Measurements from ENCODE around the gene SLC4A11.
"Not testable (repeated sequence)": the region's sequence is repeated elsewhere in the genome, so short reads cannot be mapped to it uniquely, and the experiment has no call there.

SLC4A11 gene

DNA sequence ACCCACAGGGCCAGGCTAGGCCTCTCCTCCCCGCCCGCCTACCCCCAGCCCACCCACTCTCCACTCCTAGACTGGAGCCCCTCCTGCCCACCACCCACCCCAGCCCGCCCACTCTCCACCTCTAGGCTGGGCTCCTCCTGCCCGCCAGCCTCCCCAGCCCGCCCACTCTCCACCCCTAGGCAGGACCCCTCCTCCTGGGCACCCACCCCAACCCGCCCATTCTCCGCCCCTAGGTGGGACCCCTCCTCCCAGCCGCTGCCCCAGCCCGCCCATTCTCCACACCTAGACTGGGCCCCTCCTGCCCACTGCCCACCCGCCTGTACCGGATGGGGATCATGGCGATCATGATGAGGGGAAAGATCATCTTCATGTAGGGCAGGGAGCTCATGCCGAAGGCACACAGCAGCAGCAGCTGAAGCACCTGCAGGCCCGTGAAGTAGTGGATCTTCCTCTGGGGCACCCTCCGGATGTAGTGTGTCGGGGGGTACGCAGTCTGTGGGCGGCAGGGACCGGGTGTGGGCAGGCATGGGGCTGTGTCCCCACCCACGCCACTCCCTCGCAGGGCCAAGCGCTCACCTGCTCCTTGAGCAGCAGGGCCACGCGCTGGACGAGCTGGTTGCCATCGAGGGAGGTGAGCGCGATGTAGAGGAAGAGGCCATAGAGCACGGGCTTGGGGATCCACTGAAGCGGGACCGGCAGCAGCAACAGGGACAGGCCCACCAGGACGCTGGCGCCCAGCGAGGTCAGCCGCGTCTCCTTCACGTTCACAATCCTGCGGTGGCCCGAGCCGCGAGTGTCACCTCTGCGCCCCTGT, 10.8 kb downstream of the SLC4A11 start:
- peaks cover 30% of the 10 kb centered on the region for H3K36me3 Mint-ChIP-seq (ENCODE audit: low read depth)
- peaks cover 2% of the 10 kb centered on the region for H3K27me3 Mint-ChIP-seq
- H3K27ac Mint-ChIP-seq, result no peak overlapping the region
- H3K4me1 Mint-ChIP-seq (ENCODE audit: low read depth), result peaks cover 2% of the 10 kb centered on the region
- no peaks in the 10 kb centered on the region for H3K9me3 Mint-ChIP-seq
- intact Hi-C loops (cut with micrococcal nuclease), result no loop called here
- no peak overlapping the region for H3K4me3 Mint-ChIP-seq

DNA sequence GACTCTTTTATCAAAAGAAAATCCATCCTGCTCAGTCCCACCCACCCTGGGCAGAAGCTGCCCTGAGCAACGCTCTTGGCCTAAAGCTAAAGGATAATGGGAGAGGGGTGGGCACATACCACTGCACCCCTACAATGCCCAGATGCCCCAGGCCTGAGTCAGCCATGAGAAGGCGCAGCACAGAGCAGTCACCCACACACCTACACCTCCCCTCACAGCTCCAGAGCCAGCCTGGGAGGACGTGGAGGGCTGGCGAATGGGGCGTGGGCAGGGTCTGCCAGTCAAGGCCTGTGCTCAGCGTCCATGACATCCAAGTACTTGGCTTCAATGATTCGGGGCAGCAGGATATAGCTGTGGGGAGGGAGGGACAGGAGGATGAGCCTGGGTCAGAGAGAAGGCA, 11.5 kb downstream of the SLC4A11 start:
- peaks cover 36% of the 10 kb centered on the region for H3K36me3 Mint-ChIP-seq (ENCODE audit: low read depth)
- H3K4me3 Mint-ChIP-seq, result no peak overlapping the region
- no peaks in the 10 kb centered on the region for H3K9me3 Mint-ChIP-seq
- intact Hi-C loops (cut with micrococcal nuclease), result no loop called here
- no peak overlapping the region for H3K27ac Mint-ChIP-seq
- peaks cover 7% of the 10 kb centered on the region for H3K4me1 Mint-ChIP-seq (ENCODE audit: low read depth)
- no peaks in the 10 kb centered on the region for H3K27me3 Mint-ChIP-seq

DNA sequence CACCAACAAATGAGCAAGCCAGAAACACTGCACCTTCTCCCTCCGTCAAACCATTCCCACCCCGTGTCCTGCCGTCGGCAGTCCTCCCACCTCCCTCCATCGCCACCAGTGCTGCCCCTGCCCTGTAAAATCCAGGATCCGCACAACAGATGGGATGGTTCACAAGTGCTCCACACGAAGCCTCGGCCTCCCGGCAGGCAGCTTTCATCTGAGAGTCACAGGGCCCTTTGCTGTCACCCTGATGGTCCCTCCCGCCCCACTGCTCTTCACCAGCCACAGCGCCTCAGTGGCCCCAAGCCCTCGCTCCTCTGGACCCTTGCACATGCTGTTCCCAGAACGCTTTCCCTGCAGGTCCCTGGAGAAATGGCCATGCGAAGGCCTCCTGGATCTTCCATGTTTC, 12.1 kb downstream of the SLC4A11 start:
- Mint-ChIP-seq H3K4me3 (no peak overlapping the region), H3K4me1 (ENCODE audit: low read depth) (peaks cover 7% of the 10 kb centered on the region), H3K36me3 (ENCODE audit: low read depth) (peaks cover 43% of the 10 kb centered on the region), H3K9me3 (no peaks in the 10 kb centered on the region), H3K27ac (no peak overlapping the region), H3K27me3 (no peaks in the 10 kb centered on the region)
- intact Hi-C loops (cut with micrococcal nuclease), result no loop called here

- peaks cover 7% of the 10 kb centered on the region for H3K4me1 Mint-ChIP-seq (ENCODE audit: low read depth)
- no peaks in the 10 kb centered on the region for H3K27me3 Mint-ChIP-seq
- H3K36me3 Mint-ChIP-seq (ENCODE audit: low read depth), result peaks cover 50% of the 10 kb centered on the region
- intact Hi-C loops (cut with micrococcal nuclease), result no loop called here
- no peak overlapping the region for H3K27ac Mint-ChIP-seq
- H3K9me3 Mint-ChIP-seq, result no peaks in the 10 kb centered on the region
- no peak overlapping the region for H3K4me3 Mint-ChIP-seq
These were observed 12.9 kb downstream of the SLC4A11 start for GRCh38 chr20:3226093-3226492.

DNA sequence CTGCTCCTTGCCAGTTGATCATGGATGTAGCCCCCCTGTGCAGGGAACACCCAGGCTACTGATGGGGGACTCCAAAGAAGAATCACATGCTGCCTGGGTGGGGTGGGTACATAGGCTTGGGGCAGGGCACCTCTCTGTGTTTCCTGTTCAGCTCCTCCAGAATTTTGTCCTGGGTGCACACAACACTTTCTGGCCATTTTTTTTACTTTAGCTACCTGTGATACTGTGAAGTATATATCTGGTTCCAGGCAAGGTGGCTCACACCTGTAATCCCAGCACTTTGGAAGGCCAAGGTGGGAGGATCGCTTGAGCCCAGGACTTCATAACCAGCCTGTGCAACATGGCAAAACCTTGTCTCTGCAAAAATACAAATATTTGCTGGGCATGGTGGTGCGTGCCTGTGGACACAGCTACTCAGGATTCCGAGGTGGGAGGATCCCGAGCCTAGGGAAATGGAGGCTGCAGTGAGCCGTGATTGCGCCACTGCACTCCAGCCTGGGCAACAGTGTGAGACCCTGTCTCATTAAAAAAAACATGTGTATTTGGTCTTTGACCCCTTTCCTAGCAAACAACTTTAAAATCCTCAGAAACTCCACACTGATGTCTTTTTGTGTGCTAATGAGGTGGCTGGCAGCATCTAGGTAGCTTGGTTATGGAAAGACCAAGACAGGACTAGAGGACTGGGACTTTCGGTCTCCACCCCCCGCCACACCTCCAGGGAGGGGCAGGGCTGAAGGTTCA, 14.1 kb downstream of the SLC4A11 start:
- no peak overlapping the region for H3K4me3 Mint-ChIP-seq
- intact Hi-C loops (cut with micrococcal nuclease), result no loop called here
- H3K4me1 Mint-ChIP-seq (ENCODE audit: low read depth), result peaks cover 7% of the 10 kb centered on the region
- no peak overlapping the region for H3K27ac Mint-ChIP-seq
- H3K9me3 Mint-ChIP-seq, result no peaks in the 10 kb centered on the region
- H3K36me3 Mint-ChIP-seq (ENCODE audit: low read depth), result peaks cover 63% of the 10 kb centered on the region
- H3K27me3 Mint-ChIP-seq, result no peaks in the 10 kb centered on the region

DNA sequence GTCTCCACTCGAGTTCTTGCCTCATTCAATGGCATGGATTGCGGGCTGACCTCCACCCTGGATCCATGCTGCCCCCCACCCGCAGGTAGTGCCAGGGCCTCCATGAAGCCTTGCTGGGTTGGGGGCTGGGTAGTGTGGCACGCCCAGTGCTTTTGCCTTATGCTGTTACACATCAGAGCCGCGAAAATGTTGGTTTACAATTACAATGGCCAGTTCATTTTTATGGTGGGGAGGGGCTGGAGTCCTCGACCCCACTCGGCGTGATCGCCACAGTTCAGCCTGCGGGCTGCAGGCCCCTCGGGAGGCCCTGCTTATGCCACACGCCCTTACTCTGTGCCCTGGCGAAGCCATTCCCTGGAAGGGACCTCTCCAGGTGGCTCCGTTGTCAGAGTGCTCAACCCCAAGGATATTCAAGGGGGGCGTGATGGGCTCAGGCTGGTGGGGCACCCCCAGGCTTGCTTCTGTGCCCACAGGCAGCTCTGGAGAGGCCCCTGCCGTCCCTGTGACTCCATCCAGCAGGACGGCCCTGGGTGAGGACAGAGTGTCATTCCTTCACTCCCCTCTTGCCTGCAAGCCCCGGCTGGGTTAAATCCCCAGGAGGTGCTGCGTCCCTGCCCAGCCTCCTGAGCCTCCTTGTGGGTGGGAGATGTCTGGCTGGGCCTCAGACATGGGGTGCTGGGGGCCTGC, 14.9 kb downstream of the SLC4A11 start:
- intact Hi-C loops (cut with micrococcal nuclease), result no loop called here
- no peaks in the 10 kb centered on the region for H3K9me3 Mint-ChIP-seq
- no peaks in the 10 kb centered on the region for H3K27me3 Mint-ChIP-seq
- H3K36me3 Mint-ChIP-seq (ENCODE audit: low read depth), result peaks cover 69% of the 10 kb centered on the region
- no peak overlapping the region for H3K4me3 Mint-ChIP-seq
- H3K27ac Mint-ChIP-seq, result no peak overlapping the region
- peaks cover 7% of the 10 kb centered on the region for H3K4me1 Mint-ChIP-seq (ENCODE audit: low read depth)

DNA sequence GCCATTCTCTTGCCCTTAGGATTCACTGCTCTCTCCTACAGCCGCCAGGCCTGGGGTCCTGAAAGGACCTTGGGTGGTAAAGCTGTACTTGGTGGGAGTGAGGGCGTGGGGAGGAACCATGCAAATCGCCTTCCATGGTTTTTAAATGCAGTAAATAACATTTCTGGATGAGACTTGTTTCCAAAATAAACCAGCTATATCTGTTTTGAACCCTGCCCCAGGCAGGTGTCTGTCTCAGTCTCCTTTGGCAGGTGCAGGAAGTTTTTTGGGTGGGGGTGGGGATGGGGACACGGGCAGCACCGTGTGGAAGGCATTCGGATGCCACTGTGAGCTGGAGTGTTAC, 15.4 kb downstream of the SLC4A11 start:
- peak overlapping the region; percentile 45 for H3K27ac Mint-ChIP-seq
- H3K27me3 Mint-ChIP-seq, result no peaks in the 10 kb centered on the region
- H3K4me1 Mint-ChIP-seq (ENCODE audit: low read depth), result peaks cover 8% of the 10 kb centered on the region
- no peaks in the 10 kb centered on the region for H3K9me3 Mint-ChIP-seq
- H3K36me3 Mint-ChIP-seq (ENCODE audit: low read depth), result peaks cover 71% of the 10 kb centered on the region
- no peak overlapping the region for H3K4me3 Mint-ChIP-seq
- intact Hi-C loops (cut with micrococcal nuclease), result no loop called here

GRCh38 chr20:3222635-3223600, 16.1 kb downstream of the SLC4A11 start:
- Mint-ChIP-seq H3K4me1 (ENCODE audit: low read depth) (peaks cover 15% of the 10 kb centered on the region), H3K4me3 (no peak overlapping the region), H3K9me3 (no peaks in the 10 kb centered on the region), H3K36me3 (ENCODE audit: low read depth) (peaks cover 75% of the 10 kb centered on the region), H3K27ac (peak overlapping the region; percentile 45), H3K27me3 (no peaks in the 10 kb centered on the region)
- intact Hi-C loops (cut with micrococcal nuclease), result no loop called here

DNA sequence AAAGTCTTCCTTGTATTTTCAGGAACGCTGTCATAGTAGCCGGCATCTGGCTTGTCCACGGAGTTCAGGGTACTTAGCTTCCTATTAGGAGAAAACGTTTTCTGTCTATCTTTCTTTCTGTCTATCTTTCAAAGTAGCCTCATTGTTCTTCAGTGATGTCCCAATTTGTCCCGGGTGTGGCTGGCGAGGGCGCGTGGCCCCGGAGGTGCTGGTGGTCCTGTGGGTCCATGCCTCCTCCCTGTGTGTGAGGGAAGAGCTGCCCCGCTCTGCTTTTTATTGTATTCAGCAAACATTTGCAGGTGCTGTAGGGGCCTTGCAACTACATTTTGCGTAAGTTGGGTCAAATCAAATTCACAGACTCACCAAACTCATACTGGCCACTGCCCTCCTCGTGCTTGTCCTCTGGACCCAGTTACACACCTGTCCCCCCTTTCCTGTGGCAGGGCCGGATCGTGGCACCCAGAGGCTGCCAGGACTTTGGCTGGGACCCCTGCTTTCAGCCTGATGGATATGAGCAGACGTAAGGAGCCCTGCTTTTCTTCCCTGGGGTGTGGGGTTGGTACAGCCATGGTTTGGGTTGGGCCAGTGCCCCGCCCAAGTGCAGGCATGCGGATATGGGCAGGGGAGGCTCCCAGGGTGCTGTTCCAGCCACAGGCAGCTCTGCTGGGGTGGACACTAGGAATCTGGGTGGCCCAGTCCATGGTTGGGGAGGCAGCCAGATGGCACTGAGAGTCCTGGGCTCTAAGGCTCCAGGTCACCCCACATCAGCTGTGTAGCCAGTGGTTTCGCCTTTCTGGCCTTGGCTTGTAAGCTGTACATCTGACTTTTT, 17.4 kb downstream of the SLC4A11 start:
- no peaks in the 10 kb centered on the region for H3K27me3 Mint-ChIP-seq
- H3K4me1 Mint-ChIP-seq (ENCODE audit: low read depth), result peaks cover 16% of the 10 kb centered on the region
- intact Hi-C loops (cut with micrococcal nuclease), result no loop called here
- peaks cover 68% of the 10 kb centered on the region for H3K36me3 Mint-ChIP-seq (ENCODE audit: low read depth)
- no peak overlapping the region for H3K4me3 Mint-ChIP-seq
- no peak overlapping the region for H3K27ac Mint-ChIP-seq
- H3K9me3 Mint-ChIP-seq, result no peaks in the 10 kb centered on the region

DNA sequence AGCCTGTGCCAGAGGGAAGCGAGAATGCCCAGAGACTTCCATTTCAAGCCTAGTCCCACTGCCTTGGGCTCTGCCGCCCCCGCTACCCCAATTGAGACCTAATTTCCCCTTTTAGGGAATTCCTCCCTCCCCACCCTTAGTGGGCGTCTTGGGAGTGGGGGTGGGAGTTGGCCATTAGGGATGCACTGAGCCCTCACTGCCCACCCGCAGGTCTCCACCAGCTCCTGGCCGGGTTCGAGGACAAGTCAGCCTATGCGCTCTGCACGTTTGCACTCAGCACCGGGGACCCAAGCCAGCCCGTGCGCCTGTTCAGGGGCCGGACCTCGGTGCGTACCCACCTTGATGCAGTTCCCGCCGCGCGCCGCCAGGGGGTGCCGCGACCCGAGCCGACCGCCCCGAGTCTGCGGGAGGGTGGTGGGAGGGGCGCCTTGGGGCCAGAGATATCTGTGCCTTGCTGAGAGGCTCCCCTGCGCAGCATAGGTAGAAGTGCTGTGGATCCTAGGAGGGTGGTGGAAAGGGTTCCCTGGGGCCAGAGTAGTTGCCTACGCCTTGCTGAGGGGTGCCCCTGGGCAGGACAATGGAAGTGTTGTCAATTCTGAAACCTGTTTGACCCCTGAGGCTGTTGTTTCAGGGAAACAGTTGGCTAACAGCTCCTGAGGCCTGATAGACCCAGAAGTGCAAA, 20.5 kb downstream of the SLC4A11 start:
- Mint-ChIP-seq H3K4me1 (ENCODE audit: low read depth) (peaks cover 37% of the 10 kb centered on the region), H3K36me3 (ENCODE audit: low read depth) (peaks cover 77% of the 10 kb centered on the region), H3K9me3 (no peaks in the 10 kb centered on the region), H3K4me3 (peak overlapping the region; percentile 39), H3K27me3 (no peaks in the 10 kb centered on the region), H3K27ac (peak overlapping the region; percentile 70)
- intact Hi-C loops (cut with micrococcal nuclease), result no loop called here

GRCh38 chr20:3215359-3215917, 23.6 kb downstream of the SLC4A11 start:
- intact Hi-C loops (cut with micrococcal nuclease); H3K9me3 Mint-ChIP-seq; H3K4me3 Mint-ChIP-seq; H3K27me3 Mint-ChIP-seq: not testable (repeated sequence)
- H3K4me1 Mint-ChIP-seq (ENCODE audit: low read depth), result peaks cover 38% of the 10 kb centered on the region
- H3K36me3 Mint-ChIP-seq (ENCODE audit: low read depth), result peaks cover 56% of the 10 kb centered on the region
- H3K27ac Mint-ChIP-seq, result peak overlapping the region; percentile 37

DNA sequence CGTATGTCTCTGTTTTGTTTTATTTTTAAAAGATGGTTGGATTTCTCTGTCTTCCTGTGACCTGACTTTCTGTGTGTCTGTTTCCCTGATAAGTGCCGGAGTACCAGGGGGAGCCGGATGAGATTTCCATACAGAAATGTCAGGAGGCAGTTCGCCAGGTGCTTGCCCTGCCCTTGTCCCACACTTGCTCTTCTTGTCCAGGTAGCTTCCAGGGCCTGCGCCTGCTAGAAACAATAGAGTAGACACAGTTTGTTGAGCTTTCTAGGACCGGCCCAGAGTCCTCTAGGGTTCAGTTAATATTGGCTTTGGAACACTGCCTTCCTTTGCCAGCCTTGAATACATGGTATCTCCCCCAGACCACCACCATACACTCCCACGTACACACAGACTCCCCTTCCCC, 25.8 kb downstream of the SLC4A11 start:
- Mint-ChIP-seq H3K4me3 (no peak overlapping the region), H3K27me3 (no peaks in the 10 kb centered on the region), H3K9me3 (no peaks in the 10 kb centered on the region), H3K36me3 (ENCODE audit: low read depth) (peaks cover 54% of the 10 kb centered on the region), H3K27ac (no peak overlapping the region), H3K4me1 (ENCODE audit: low read depth) (peaks cover 48% of the 10 kb centered on the region)
- intact Hi-C loops (cut with micrococcal nuclease), result no loop called here

All from dendritic cell treated with granulocyte-macrophage colony-stimulating factor and Interleukin-4, amounts not matched to agents 40 ng/mL and 50 ng/mL, for 4 days (primary cell).